Measurements from ENCODE around the gene IL16. TPM values are rescaled to one million over a fixed set of nuclear protein-coding genes. Genes with fewer than 3 reads are reported as not detected.

The IL16 gene
- total and polyA plus RNA-seq, 2 donors from 2014 or later: 1.4 to 19.9 TPM

DNA sequence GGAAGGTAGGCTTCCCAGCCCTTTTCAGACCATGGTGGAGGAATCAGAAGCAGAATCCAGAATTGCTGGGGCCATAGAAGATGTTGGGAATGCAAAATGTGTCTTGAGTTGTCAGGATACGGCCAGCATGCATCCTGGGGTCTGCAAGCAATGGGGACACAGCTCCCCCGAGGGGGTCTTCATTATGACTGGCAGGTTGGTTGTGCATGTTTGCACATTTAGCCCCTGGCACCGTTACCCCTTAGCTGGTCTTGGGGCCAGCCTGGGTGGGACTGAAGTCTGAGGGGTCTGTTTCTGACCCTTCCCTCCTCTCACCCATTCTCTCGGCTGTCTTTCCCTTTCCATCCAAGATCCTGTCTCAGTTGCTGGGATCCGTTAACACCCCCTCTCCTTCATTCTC, 76.5 kb downstream of the IL16 start:
- H3K36me3 ChIP-seq (ENCODE audit: control insufficient read depth in 2 of 3, insufficient read depth in 3 of 3, low read length in 3 of 3): no peaks in the 10 kb centered on the region
- H3K4me1 ChIP-seq (ENCODE audit: control insufficient read depth in 2 of 3, insufficient read depth in 2 of 3, low read depth in 1 of 3, low read length in 3 of 3): no peaks in the 10 kb centered on the region
- DNase-seq (no peak), FAIRE-seq (no peak)
- H3K4me3 ChIP-seq (ENCODE audit: low read length in 3 of 3): no peak overlapping the region
- TF ChIP-seq, protein P1, sequence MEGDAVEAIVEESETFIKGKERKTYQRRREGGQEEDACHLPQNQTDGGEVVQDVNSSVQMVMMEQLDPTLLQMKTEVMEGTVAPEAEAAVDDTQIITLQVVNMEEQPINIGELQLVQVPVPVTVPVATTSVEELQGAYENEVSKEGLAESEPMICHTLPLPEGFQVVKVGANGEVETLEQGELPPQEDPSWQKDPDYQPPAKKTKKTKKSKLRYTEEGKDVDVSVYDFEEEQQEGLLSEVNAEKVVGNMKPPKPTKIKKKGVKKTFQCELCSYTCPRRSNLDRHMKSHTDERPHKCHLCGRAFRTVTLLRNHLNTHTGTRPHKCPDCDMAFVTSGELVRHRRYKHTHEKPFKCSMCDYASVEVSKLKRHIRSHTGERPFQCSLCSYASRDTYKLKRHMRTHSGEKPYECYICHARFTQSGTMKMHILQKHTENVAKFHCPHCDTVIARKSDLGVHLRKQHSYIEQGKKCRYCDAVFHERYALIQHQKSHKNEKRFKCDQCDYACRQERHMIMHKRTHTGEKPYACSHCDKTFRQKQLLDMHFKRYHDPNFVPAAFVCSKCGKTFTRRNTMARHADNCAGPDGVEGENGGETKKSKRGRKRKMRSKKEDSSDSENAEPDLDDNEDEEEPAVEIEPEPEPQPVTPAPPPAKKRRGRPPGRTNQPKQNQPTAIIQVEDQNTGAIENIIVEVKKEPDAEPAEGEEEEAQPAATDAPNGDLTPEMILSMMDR (IDR thresholded peaks at IDR 0.05; ENCODE audit: borderline replicate concordance, extremely low read depth, insufficient read depth): no peak
- H3K9ac ChIP-seq (ENCODE audit: low read length in 3 of 3): no peak overlapping the region
- intact Hi-C loops (cut with DNase I): loop anchor here (5.0 kb wide), 1 partner anchor 129 kb away; no protein-coding TSS in a partner anchor
- H3K27ac ChIP-seq (ENCODE audit: low read depth in 2 of 2, low read length in 2 of 2): no peak overlapping the region
- no peaks in the 10 kb centered on the region for H3K27me3 ChIP-seq (ENCODE audit: control insufficient read depth, insufficient read depth, low read length)
- H3K9me3 ChIP-seq (ENCODE audit: control insufficient read depth in 2 of 3, insufficient read depth in 1 of 3, low read length in 3 of 3): peaks cover 0 to 7% (median 0%) of the 10 kb centered on the region in 3 donors

- no peak for FAIRE-seq
- Histone ChIP-seq H3K4me3 (ENCODE audit: low read length in 3 of 3) (no peak overlapping the region), H3K36me3 (ENCODE audit: control insufficient read depth in 2 of 3, insufficient read depth in 3 of 3, low read length in 3 of 3) (no peaks in the 10 kb centered on the region), H3K9ac (ENCODE audit: low read length in 3 of 3) (no peak overlapping the region), H3K4me1 (ENCODE audit: control insufficient read depth in 2 of 3, insufficient read depth in 2 of 3, low read depth in 1 of 3, low read length in 3 of 3) (no peaks in the 10 kb centered on the region), H3K27ac (ENCODE audit: low read depth in 2 of 2, low read length in 2 of 2) (no peak overlapping the region), H3K9me3 (ENCODE audit: control insufficient read depth in 2 of 3, insufficient read depth in 1 of 3, low read length in 3 of 3) (peaks cover 0 to 7% (median 0%) of the 10 kb centered on the region in 3 donors), H3K27me3 (ENCODE audit: control insufficient read depth, insufficient read depth, low read length) (no peaks in the 10 kb centered on the region)
- DNase-seq: no peak
- TF ChIP-seq, protein P1 (IDR thresholded peaks at IDR 0.05; ENCODE audit: borderline replicate concordance, extremely low read depth, insufficient read depth): no peak
- intact Hi-C loops (cut with DNase I): loop anchor here (5.0 kb wide), 1 partner anchor 128 kb away; no protein-coding TSS in a partner anchor
Observed at GRCh38 chr15:81273855-81274254, 77.2 kb downstream of the IL16 start.

DNA sequence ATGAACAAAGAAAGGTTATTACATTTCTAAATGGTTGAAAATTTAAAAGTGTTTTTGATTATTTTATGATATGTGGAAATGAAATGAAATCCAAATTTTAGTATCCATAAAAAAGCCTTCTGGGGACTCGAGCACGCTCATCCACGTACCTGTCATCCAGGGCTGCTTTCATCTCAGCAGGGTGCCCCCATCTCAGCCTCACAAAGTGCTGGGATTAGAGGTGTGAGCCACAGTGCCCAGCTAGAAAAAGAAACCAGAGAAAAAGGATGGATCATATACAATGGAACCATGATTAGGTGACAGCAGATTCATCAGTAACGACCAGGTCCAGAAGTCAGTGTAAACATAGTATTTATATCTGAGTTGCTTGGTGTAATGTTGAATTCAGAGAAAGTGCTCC, 77.6 kb downstream of the IL16 start:
- Histone ChIP-seq H3K9ac (ENCODE audit: low read length in 3 of 3) (no peak overlapping the region), H3K27me3 (ENCODE audit: control insufficient read depth, insufficient read depth, low read length) (no peaks in the 10 kb centered on the region), H3K27ac (ENCODE audit: low read depth in 2 of 2, low read length in 2 of 2) (no peak overlapping the region), H3K36me3 (ENCODE audit: control insufficient read depth in 2 of 3, insufficient read depth in 3 of 3, low read length in 3 of 3) (no peaks in the 10 kb centered on the region), H3K4me3 (ENCODE audit: low read length in 3 of 3) (no peak overlapping the region), H3K9me3 (ENCODE audit: control insufficient read depth in 2 of 3, insufficient read depth in 1 of 3, low read length in 3 of 3) (peaks cover 0 to 7% (median 0%) of the 10 kb centered on the region in 3 donors), H3K4me1 (ENCODE audit: control insufficient read depth in 2 of 3, insufficient read depth in 2 of 3, low read depth in 1 of 3, low read length in 3 of 3) (no peaks in the 10 kb centered on the region)
- TF ChIP-seq, protein P1 (IDR thresholded peaks at IDR 0.05; ENCODE audit: borderline replicate concordance, extremely low read depth, insufficient read depth): no peak
- intact Hi-C loops (cut with DNase I): loop anchor here (5.0 kb wide), 1 partner anchor 128 kb away; no protein-coding TSS in a partner anchor
- FAIRE-seq: no peak
- DNase-seq: no peak
